ENCODE measurements around the gene PEAK1.

Gene PEAK1

DNA sequence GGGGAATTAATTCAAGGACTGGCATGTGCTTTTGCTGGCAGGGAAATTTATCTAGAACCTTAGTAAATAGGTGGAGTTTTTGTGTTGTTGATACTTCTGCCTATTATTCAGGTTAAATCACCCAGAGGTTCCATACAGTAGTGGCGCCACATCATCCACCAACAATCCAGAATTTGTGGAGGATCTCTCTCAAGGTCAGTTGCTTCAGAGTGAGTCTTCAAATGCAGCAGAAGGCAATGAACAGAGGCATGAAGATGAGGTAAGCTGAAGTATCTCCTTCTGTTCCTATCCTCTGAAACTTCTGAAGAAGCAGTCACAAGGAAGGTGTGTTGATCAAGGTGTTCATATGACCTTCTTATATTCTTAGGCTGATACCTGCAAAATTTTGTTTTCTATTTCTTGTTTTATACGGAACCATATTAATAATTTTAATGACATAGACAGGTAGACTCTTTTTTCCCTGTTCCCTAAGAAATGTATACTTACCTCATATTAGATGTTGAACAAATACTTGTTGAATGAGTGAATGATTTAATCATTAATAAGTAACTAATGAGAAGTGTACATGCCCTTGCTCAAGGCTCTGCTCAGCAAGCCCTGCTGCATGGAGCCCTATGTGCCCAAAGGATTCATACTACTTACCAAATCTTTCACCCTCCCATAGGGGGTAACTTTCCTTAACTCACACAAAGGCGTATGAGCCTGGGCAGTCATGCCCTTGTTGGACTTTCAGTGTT lies 44.4 kb upstream of the PEAK1 start:
- no peak overlapping the region for H3K9ac ChIP-seq
- no peaks in the 10 kb centered on the region for H3K79me2 ChIP-seq (ENCODE audit: insufficient read depth, low read depth)
- H3K27ac ChIP-seq, result no peak overlapping the region
- no peaks in the 10 kb centered on the region for H3K36me3 ChIP-seq (ENCODE audit: insufficient read depth)
- H3K4me2 ChIP-seq, result no peak overlapping the region
- no peak overlapping the region for H2AFZ ChIP-seq (ENCODE audit: low read depth)
- no peak overlapping the region for H3K4me3 ChIP-seq (IDR thresholded peaks at IDR 0.05; ENCODE audit: insufficient read depth, low read depth, low read length)
- no peaks in the 10 kb centered on the region for H3K27me3 ChIP-seq (ENCODE audit: insufficient read depth, low read depth)
- no peaks in the 10 kb centered on the region for H4K20me1 ChIP-seq (ENCODE audit: insufficient read depth)
- TF ChIP-seq, protein P1, sequence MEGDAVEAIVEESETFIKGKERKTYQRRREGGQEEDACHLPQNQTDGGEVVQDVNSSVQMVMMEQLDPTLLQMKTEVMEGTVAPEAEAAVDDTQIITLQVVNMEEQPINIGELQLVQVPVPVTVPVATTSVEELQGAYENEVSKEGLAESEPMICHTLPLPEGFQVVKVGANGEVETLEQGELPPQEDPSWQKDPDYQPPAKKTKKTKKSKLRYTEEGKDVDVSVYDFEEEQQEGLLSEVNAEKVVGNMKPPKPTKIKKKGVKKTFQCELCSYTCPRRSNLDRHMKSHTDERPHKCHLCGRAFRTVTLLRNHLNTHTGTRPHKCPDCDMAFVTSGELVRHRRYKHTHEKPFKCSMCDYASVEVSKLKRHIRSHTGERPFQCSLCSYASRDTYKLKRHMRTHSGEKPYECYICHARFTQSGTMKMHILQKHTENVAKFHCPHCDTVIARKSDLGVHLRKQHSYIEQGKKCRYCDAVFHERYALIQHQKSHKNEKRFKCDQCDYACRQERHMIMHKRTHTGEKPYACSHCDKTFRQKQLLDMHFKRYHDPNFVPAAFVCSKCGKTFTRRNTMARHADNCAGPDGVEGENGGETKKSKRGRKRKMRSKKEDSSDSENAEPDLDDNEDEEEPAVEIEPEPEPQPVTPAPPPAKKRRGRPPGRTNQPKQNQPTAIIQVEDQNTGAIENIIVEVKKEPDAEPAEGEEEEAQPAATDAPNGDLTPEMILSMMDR (conservative IDR thresholded peaks at IDR 0.05; ENCODE audit: low read depth, low read length), result no peak
- H3K4me1 ChIP-seq (ENCODE audit: low read depth, poor library complexity, severe bottlenecking), result no peaks in the 10 kb centered on the region

DNA sequence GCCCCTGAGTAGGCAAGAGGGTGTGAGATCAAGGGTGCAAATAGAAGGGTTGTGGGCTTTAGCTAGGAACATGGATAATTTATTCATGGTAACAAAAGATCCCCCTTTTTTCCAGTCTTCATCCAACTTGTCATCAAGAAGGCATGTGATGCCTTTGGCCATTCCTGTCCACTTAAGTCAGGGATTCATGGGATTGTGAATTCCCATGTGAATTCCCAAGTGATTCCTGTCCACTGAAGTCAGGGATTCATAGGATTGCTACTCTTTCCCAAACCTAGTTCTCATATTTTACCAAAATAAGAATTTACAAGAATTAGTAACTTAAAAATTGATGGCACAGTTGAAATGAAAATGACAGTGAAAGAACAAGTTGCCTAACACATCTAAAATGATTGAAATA lies 41.6 kb upstream of the PEAK1 start:
- no peak overlapping the region for H3K4me3 ChIP-seq (IDR thresholded peaks at IDR 0.05; ENCODE audit: insufficient read depth, low read depth, low read length)
- H3K4me1 ChIP-seq (ENCODE audit: low read depth, poor library complexity, severe bottlenecking), result peaks cover 24% of the 10 kb centered on the region
- H2AFZ ChIP-seq (ENCODE audit: low read depth), result no peak overlapping the region
- no peaks in the 10 kb centered on the region for H3K79me2 ChIP-seq (ENCODE audit: insufficient read depth, low read depth)
- H3K36me3 ChIP-seq (ENCODE audit: insufficient read depth), result no peaks in the 10 kb centered on the region
- H4K20me1 ChIP-seq (ENCODE audit: insufficient read depth), result peaks cover 8% of the 10 kb centered on the region; the same call in 1 of the 2 replicates
- H3K4me2 ChIP-seq, result no peak overlapping the region
- no peak overlapping the region for H3K9ac ChIP-seq
- TF ChIP-seq, protein P1 (conservative IDR thresholded peaks at IDR 0.05; ENCODE audit: low read depth, low read length), result no peak
- H3K27me3 ChIP-seq (ENCODE audit: insufficient read depth, low read depth), result no peaks in the 10 kb centered on the region
- H3K27ac ChIP-seq, result no peak overlapping the region

DNA sequence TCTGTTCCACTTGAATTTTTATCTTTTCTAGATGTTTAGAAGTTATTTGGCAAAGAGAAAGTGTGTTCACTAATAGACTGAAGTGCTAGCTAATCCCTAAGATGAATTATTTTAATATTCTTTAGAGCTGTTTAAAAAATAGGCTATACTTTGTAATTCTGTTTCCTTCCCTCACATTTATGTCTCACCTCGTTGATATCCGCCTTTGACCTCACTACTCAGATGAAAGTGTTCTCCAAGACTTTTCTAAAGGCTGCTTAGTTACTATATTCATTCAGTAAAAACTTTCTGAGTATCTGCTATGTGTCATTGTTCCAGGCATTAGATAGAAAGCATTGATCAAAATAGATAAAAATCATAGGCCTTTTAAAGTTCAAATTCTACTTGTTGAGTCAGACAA lies 39.1 kb upstream of the PEAK1 start:
- H3K36me3 ChIP-seq (ENCODE audit: insufficient read depth), result no peaks in the 10 kb centered on the region
- H3K9ac ChIP-seq, result no peak overlapping the region
- H3K27ac ChIP-seq, result no peak overlapping the region
- H3K27me3 ChIP-seq (ENCODE audit: insufficient read depth, low read depth), result no peaks in the 10 kb centered on the region
- TF ChIP-seq, protein P1 (conservative IDR thresholded peaks at IDR 0.05; ENCODE audit: low read depth, low read length), result no peak
- no peak overlapping the region for H2AFZ ChIP-seq (ENCODE audit: low read depth)
- peaks cover 8% of the 10 kb centered on the region; the same call in 1 of the 2 replicates for H4K20me1 ChIP-seq (ENCODE audit: insufficient read depth)
- H3K4me3 ChIP-seq (IDR thresholded peaks at IDR 0.05; ENCODE audit: insufficient read depth, low read depth, low read length), result no peak overlapping the region
- H3K4me1 ChIP-seq (ENCODE audit: low read depth, poor library complexity, severe bottlenecking), result peaks cover 33% of the 10 kb centered on the region
- no peaks in the 10 kb centered on the region for H3K79me2 ChIP-seq (ENCODE audit: insufficient read depth, low read depth)
- no peak overlapping the region for H3K4me2 ChIP-seq

DNA sequence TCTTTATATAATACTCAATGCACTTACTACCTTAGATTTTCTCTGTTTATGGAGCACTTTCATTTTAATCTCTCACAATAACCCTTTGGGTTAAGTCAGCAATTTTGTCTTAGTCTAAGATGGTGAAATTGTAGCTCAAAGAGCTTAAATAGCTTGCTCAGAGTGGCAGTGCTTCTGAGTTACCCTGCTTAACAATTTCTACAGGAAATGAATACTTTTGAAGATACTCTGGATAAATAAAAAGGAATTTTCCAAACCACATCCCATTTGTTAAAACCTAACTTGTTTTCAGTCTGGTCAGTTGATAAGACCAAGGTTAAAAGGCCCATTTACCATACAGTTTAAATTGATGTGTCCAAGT lies 38.0 kb upstream of the PEAK1 start:
- Histone ChIP-seq H3K36me3 (ENCODE audit: insufficient read depth) (no peaks in the 10 kb centered on the region), H3K9ac (no peak overlapping the region), H3K27me3 (ENCODE audit: insufficient read depth, low read depth) (no peaks in the 10 kb centered on the region), H3K4me3 (IDR thresholded peaks at IDR 0.05; ENCODE audit: insufficient read depth, low read depth, low read length) (no peak overlapping the region), H3K27ac (peak overlapping the region; percentile 54), H3K79me2 (ENCODE audit: insufficient read depth, low read depth) (no peaks in the 10 kb centered on the region), H2AFZ (ENCODE audit: low read depth) (no peak overlapping the region), H3K4me2 (peak overlapping the region; percentile 63), H3K4me1 (ENCODE audit: low read depth, poor library complexity, severe bottlenecking) (peaks cover 33% of the 10 kb centered on the region), H4K20me1 (ENCODE audit: insufficient read depth) (peaks cover 8% of the 10 kb centered on the region; the same call in 1 of the 2 replicates)
- TF ChIP-seq, protein P1 (conservative IDR thresholded peaks at IDR 0.05; ENCODE audit: low read depth, low read length), result no peak

Measured in KMS-11 (cell line).